GM12878 (cell line): ENCODE measurements around the gene PPP1R10. TPM values are rescaled to one million over a fixed set of nuclear protein-coding genes. Genes with fewer than 3 reads are reported as not detected.

Experiments used
- ATF7 ChIP-seq: fragments of 450-650 bp; IDR thresholded peaks from 2 replicates; pipeline ENCODE4 v1.6.1; 2016; ENCODE audit warnings: low read depth, mild to moderate bottlenecking
- BHLHE40 ChIP-seq, 2 experiments: fragments of 450-650 bp in 1 of 2; IDR thresholded peaks; 2 replicates each; pipeline ENCODE4 v1.6.1; 2011 to 2017; ENCODE audit warnings: low read depth in 2 of 2, borderline replicate concordance in 1 of 2, improper control_type of control experiment in 1 of 2, low read length in 1 of 2, mild to moderate bottlenecking in 1 of 2
- BMI1 ChIP-seq: fragments of 450-650 bp; IDR thresholded peaks from 2 replicates; pipeline ENCODE4 v1.6.1; 2016; ENCODE audit warnings: mild to moderate bottlenecking, moderate library complexity, borderline replicate concordance
- CHD2 ChIP-seq: IDR thresholded peaks from 2 replicates; pipeline ENCODE4 v1.6.1; 2011; ENCODE audit warnings: low read depth, low read length, improper control_type of control experiment, borderline replicate concordance
- EED ChIP-seq: sonication (generic); IDR thresholded peaks from 2 replicates; pipeline ENCODE4 v1.6.1; 2016; ENCODE audit warnings: antibody characterized with exemption, low read depth
- ESRRA ChIP-seq: IDR thresholded peaks from 2 replicates; pipeline ENCODE4 v1.6.1; 2012; ENCODE audit warnings: mild to moderate bottlenecking, low read length, improper control_type of control experiment
- GABPA ChIP-seq: IDR thresholded peaks from 2 replicates; pipeline ENCODE4 v1.6.1; 2014; ENCODE audit warnings: antibody characterized with exemption, low read depth, mild to moderate bottlenecking, inconsistent platforms
- HCFC1 ChIP-seq: fragments of 150-350 bp; IDR thresholded peaks from 2 replicates; pipeline ENCODE4 v1.6.1; 2014; ENCODE audit warnings: low read length
- HDAC6 ChIP-seq: fragments of 200-600 bp; sonication (generic); IDR thresholded peaks from one replicate; pipeline ENCODE4 v1.8.0; 2017; ENCODE audit warnings: antibody characterized with exemption; ENCODE audit not compliant: unreplicated experiment
- HDGF ChIP-seq: fragments of 450-650 bp; IDR thresholded peaks from 2 replicates; pipeline ENCODE4 v1.6.1; 2016; ENCODE audit warnings: antibody characterized with exemption
- IKZF2 ChIP-seq, 2 experiments: fragments of 450-650 bp; IDR thresholded peaks; 2 replicates each; pipeline ENCODE4 v1.6.1; 2017; ENCODE audit warnings: mild to moderate bottlenecking in 2 of 2, moderate library complexity in 2 of 2
- JUNB ChIP-seq: IDR thresholded peaks from 2 replicates; pipeline ENCODE4 v1.6.1; 2016; ENCODE audit warnings: antibody characterized with exemption, mild to moderate bottlenecking
- NFIC ChIP-seq: IDR thresholded peaks from 2 replicates; pipeline ENCODE4 v1.6.1; 2012; ENCODE audit warnings: low read depth, mild to moderate bottlenecking, inconsistent platforms, low read length, moderate library complexity
- NFYB ChIP-seq: IDR thresholded peaks from 2 replicates; pipeline ENCODE4 v1.6.1; 2011; ENCODE audit warnings: low read depth, mild to moderate bottlenecking, low read length, improper control_type of control experiment, moderate library complexity; ENCODE audit not compliant: insufficient read depth
- PAX5 ChIP-seq: IDR thresholded peaks from 2 replicates; pipeline ENCODE4 v1.6.1; 2011; ENCODE audit warnings: low read depth, low read length, borderline replicate concordance
- POLR2AphosphoS5 ChIP-seq: IDR thresholded peaks from 2 replicates; pipeline ENCODE4 v1.6.1; 2011; ENCODE audit warnings: mild to moderate bottlenecking, low read length, inconsistent platforms
- RBBP5 ChIP-seq: fragments of 200-600 bp; sonication (generic); conservative IDR thresholded peaks from 2 replicates; pipeline ENCODE4 v1.6.1; 2016
- SREBF2 ChIP-seq: IDR thresholded peaks from 2 replicates; pipeline ENCODE4 v1.6.1; 2012; ENCODE audit warnings: mild to moderate bottlenecking, low read length
- TAF1 ChIP-seq: IDR thresholded peaks from 2 replicates; pipeline ENCODE4 v1.6.1; 2011; ENCODE audit warnings: mild to moderate bottlenecking, low read depth, low read length, borderline replicate concordance
- ZNF207 ChIP-seq: fragments of 450-650 bp; IDR thresholded peaks from 2 replicates; pipeline ENCODE4 v1.6.1; 2014; ENCODE audit warnings: antibody characterized with exemption, mild to moderate bottlenecking, borderline replicate concordance
- ZSCAN29 ChIP-seq: fragments of 450-650 bp; IDR thresholded peaks from 2 replicates; pipeline ENCODE4 v1.6.1; 2017; ENCODE audit warnings: mild to moderate bottlenecking, moderate library complexity
- polyA plus RNA-seq, 11 experiments: library from polyadenylated mRNA; depleted of rRNA in 4 of 11; unstranded in 6 of 11; stranded (reverse) in 5 of 11; fragments of >200 nt; fragmentation: Nextera tagmentation in 4 of 11; fragmentation: Illumina TruSeq in 1 of 11; extraction: Ambion mirVana in 4 of 11; extraction: Trizol in 1 of 11; gene quantifications; 1 replicate in 1 of 11; 2 replicates in 10 of 11; pipeline versions ENCODE4 v1.2.1 to v1.2.3, GENCODE V29; 2011 to 2016; ENCODE audit warnings: inconsistent platforms in 2 of 11, missing spikeins in 2 of 11, low read depth in 1 of 11
- total RNA-seq, 4 experiments: library from RNA; depleted of rRNA in 3 of 4; stranded (reverse); fragments of >200 nt in 3 of 4; fragmentation: Illumina TruSeq in 1 of 4; extraction: Trizol in 1 of 4; gene quantifications; 2 replicates each; pipeline versions ENCODE4 v1.2.1 to v1.2.3, GENCODE V29; 2013 to 2021
- TF ChIP-seq, protein P1 (sequence below): fragments of 450-650 bp; formaldehyde crosslinking; IDR thresholded peaks from 2 replicates; pipeline ENCODE4 v1.4.0; 2022; ENCODE audit warnings: mild to moderate bottlenecking, moderate library complexity
- TF ChIP-seq, protein P2 (sequence below): IDR thresholded peaks from 2 replicates; pipeline ENCODE4 v1.6.1; 2012; ENCODE audit warnings: low read length, inconsistent platforms
- TF ChIP-seq, protein P3 (sequence below): fragments of 450-650 bp; IDR thresholded peaks from 2 replicates; pipeline ENCODE4 v1.6.1; 2017; ENCODE audit warnings: borderline replicate concordance

PPP1R10 gene
- total and polyA plus RNA-seq, 10 of the 15 experiments (the other 5 are each of a cell fraction or from before 2014, with no cell fraction given), result 11.3 to 83.8 (median 41.2) TPM

DNA sequence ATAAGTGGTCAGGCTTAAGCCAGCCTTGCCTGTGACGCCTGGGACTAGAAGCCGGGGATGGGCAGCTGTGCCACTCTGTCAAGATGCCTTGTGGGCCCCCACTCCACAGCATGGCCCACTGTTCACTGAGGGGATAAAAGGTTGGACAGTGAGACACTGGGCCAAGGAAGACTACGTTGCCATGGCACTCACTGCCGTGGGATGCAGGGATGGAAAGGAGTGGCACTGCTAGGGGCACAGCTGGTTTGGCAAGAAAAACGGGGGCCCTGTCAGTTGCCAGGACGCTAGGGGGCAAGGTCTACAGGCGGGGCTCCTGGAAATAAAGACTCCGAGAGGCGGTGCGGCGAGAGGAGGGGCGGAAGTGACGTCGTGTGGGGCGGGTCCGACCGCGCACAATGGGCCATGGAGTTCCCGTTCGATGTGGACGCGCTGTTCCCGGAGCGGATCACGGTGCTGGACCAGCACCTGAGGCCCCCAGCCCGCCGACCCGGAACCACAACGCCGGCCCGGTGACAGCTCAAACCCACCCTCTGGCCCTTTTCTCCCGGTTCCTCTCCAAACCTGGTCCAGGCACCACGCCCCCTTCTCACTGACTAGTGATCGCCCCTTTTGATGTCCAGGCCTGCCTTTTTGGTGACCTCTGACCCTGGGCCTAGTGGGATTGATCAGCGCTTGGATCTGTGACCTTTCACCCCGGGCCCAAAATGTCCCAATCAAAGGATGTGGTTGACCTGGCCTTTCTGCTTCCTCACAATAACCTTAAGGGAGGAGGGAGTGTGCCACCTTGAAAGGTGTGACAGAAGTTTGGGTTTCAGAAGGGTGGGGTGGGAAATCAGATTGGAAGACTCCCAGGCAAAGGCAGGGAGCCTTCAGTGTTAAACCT is 9.7 kb upstream of the PPP1R10 start, which contains the start of gene ATAT1 (continued):
- TF ChIP-seq, protein P1, sequence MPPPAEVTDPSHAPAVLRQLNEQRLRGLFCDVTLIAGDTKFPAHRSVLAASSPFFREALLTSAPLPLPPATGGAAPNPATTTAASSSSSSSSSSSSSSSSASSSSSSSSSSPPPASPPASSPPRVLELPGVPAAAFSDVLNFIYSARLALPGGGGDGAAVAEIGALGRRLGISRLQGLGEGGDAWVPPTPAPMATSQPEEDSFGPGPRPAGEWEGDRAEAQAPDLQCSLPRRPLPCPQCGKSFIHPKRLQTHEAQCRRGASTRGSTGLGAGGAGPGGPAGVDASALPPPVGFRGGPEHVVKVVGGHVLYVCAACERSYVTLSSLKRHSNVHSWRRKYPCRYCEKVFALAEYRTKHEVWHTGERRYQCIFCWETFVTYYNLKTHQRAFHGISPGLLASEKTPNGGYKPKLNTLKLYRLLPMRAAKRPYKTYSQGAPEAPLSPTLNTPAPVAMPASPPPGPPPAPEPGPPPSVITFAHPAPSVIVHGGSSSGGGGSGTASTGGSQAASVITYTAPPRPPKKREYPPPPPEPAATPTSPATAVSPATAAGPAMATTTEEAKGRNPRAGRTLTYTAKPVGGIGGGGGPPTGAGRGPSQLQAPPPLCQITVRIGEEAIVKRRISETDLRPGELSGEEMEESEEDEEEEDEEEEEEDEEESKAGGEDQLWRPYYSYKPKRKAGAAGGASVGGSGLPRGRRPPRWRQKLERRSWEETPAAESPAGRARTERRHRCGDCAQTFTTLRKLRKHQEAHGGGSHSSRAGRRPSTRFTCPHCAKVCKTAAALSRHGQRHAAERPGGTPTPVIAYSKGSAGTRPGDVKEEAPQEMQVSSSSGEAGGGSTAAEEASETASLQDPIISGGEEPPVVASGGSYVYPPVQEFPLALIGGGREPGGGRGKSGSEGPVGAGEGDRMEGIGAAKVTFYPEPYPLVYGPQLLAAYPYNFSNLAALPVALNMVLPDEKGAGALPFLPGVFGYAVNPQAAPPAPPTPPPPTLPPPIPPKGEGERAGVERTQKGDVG (CRISPR knock-in tag), result no peak
- TF ChIP-seq RBBP5 (no peak), ATF7 (peak; percentile 43; the same call in 1 of the 2 replicates), HDAC6 (no peak), BMI1 (no peak), CHD2 (peak; percentile 39; the same call in 1 of the 2 replicates), NFIC (no peak), ESRRA (no peak), IKZF2 (IDR thresholded peaks at IDR 0.05) (peak in 1 of 2 experiments; percentile 39; a peak in 1 of 4 replicates), BHLHE40 (IDR thresholded peaks at IDR 0.05; ENCODE audit: borderline replicate concordance in 1 of 2, low read depth in 2 of 2, low read length in 1 of 2) (peak in 1 of 2 experiments; percentile 35; a peak in 1 of 4 replicates), JUNB (no peak), HDGF (peak; percentile 73; the same call in 1 of the 2 replicates), SREBF2 (no peak), EED (no peak), ZSCAN29 (no peak), ZNF207 (no peak), HCFC1 (no peak), NFYB (no peak), PAX5 (peak; percentile 22; the same call in 1 of the 2 replicates), TAF1 (peak; percentile 68; the same call in 1 of the 2 replicates), GABPA (peak; percentile 85), POLR2AphosphoS5 (peak; percentile 82; the same call in 1 of the 2 replicates)
- TF ChIP-seq, protein P2, sequence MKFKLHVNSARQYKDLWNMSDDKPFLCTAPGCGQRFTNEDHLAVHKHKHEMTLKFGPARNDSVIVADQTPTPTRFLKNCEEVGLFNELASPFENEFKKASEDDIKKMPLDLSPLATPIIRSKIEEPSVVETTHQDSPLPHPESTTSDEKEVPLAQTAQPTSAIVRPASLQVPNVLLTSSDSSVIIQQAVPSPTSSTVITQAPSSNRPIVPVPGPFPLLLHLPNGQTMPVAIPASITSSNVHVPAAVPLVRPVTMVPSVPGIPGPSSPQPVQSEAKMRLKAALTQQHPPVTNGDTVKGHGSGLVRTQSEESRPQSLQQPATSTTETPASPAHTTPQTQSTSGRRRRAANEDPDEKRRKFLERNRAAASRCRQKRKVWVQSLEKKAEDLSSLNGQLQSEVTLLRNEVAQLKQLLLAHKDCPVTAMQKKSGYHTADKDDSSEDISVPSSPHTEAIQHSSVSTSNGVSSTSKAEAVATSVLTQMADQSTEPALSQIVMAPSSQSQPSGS, result no peak
- TF ChIP-seq, protein P3, sequence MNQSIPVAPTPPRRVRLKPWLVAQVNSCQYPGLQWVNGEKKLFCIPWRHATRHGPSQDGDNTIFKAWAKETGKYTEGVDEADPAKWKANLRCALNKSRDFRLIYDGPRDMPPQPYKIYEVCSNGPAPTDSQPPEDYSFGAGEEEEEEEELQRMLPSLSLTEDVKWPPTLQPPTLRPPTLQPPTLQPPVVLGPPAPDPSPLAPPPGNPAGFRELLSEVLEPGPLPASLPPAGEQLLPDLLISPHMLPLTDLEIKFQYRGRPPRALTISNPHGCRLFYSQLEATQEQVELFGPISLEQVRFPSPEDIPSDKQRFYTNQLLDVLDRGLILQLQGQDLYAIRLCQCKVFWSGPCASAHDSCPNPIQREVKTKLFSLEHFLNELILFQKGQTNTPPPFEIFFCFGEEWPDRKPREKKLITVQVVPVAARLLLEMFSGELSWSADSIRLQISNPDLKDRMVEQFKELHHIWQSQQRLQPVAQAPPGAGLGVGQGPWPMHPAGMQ, result no peak
